Measurements from ENCODE around the gene ATP9A.

- TF ChIP-seq CTCF (IDR thresholded peaks at IDR 0.05; ENCODE audit: low read depth, low read length, poor library complexity, severe bottlenecking) = no peak
- no peak for TF ChIP-seq EZH2phosphoT487 (IDR thresholded peaks at IDR 0.05; ENCODE audit: borderline replicate concordance, low read length)
Measured at GRCh38 chr20:51563174-51563485, 205.1 kb downstream of the ATP9A start.

All from DOHH2 (cell line).